Epithelial cell of prostate (primary cell): ENCODE results near the gene ATP8B3.
"Not testable (repeated sequence)": the region's sequence is repeated elsewhere in the genome, so short reads cannot be mapped to it uniquely, and the experiment has no call there.

ENCODE experiments used
- DNase-seq: peaks from one replicate; pipeline ENCODE4 v3.0.0-alpha.2; 2011; ENCODE audit warnings: low read depth, low spot score
- H3K27ac ChIP-seq: fragments of 450-650 bp; 2 replicates; pipeline ENCODE4 v1.5.1; 2017; ENCODE audit warnings: mild to moderate bottlenecking

ATP8B3 gene

GRCh38 chr19:1760786-1761527 lies 51.1 kb downstream of the ATP8B3 start:
- not testable (repeated sequence) for DNase-seq

GRCh38 chr19:1760020-1760419 lies 52.1 kb downstream of the ATP8B3 start:
- no peak overlapping the region for H3K27ac ChIP-seq
- DNase-seq: no peak

More at GRCh38 chr19:1760786-1761527, 51.1 kb downstream of the ATP8B3 start:
- not testable (repeated sequence) for H3K27ac ChIP-seq

- no peak overlapping the region for H3K27ac ChIP-seq
- DNase-seq: no peak
Measured at GRCh38 chr19:1758959-1759903, 52.8 kb downstream of the ATP8B3 start.

GRCh38 chr19:1758231-1758577 lies 53.9 kb downstream of the ATP8B3 start:
- no peak for DNase-seq
- H3K27ac ChIP-seq: no peak overlapping the region

- H3K27ac ChIP-seq: no peak overlapping the region
- no peak for DNase-seq
Measured at GRCh38 chr19:1757468-1758230, 54.4 kb downstream of the ATP8B3 start.

- no peak for DNase-seq
- no peak overlapping the region for H3K27ac ChIP-seq
Measured at GRCh38 chr19:1756705-1757465, 55.2 kb downstream of the ATP8B3 start.

- H3K27ac ChIP-seq: no peak overlapping the region
- DNase-seq: no peak
Measured at GRCh38 chr19:1756264-1756663, 55.8 kb downstream of the ATP8B3 start.

- no peak for DNase-seq
- H3K27ac ChIP-seq: no peak overlapping the region
Measured at GRCh38 chr19:1755467-1756171, 56.5 kb downstream of the ATP8B3 start.

- no peak overlapping the region for H3K27ac ChIP-seq
- no peak for DNase-seq
Measured at GRCh38 chr19:1754636-1755466, 57.2 kb downstream of the ATP8B3 start.

GRCh38 chr19:1754018-1754635 lies 57.9 kb downstream of the ATP8B3 start:
- DNase-seq: no peak

GRCh38 chr19:1752757-1753728 lies 59.0 kb downstream of the ATP8B3 start, which contains the start of gene ONECUT3:
Gene ONECUT3, plus strand, starts transcription at chr19:1753506. Its CDS starts 157 bp downstream, at chr19:1753663.
- no peak within 1 kb of the TSS for H3K27ac ChIP-seq
- no peak for DNase-seq

More at GRCh38 chr19:1754018-1754635, 57.9 kb downstream of the ATP8B3 start:
- H3K27ac ChIP-seq: no peak overlapping the region

GRCh38 chr19:1752009-1752756 lies 59.9 kb downstream of the ATP8B3 start:
- no peak for DNase-seq
- no peak overlapping the region for H3K27ac ChIP-seq

GRCh38 chr19:1751367-1752008 lies 60.6 kb downstream of the ATP8B3 start:
- H3K27ac ChIP-seq: no peak overlapping the region
- no peak for DNase-seq

- no peak for DNase-seq
- peak overlapping the region; percentile 97 for H3K27ac ChIP-seq
Measured at GRCh38 chr19:1750343-1751021, 61.6 kb downstream of the ATP8B3 start.
